OCI-LY3 (cell line): ENCODE measurements around the gene AKR1C3.

Experiments used
- H2AFZ ChIP-seq: fragments of 200-600, 300-600 bp; shearing (Covaris generic); 2 replicates; pipeline ENCODE4 v1.6.0; 2014; ENCODE audit warnings: antibody characterized with exemption, low read depth, low read length
- H3K27ac ChIP-seq: fragments of 200-600, 300-600 bp; sonication (generic); 2 replicates; pipeline ENCODE4 v1.5.1; 2014; ENCODE audit warnings: mild to moderate bottlenecking, low read length, moderate library complexity, mixed read lengths
- H3K27me3 ChIP-seq: fragments of 200-600, 300-600 bp; sonication (generic); 2 replicates; pipeline ENCODE4 v1.6.1; 2014; ENCODE audit warnings: low read depth, low read length, mixed read lengths
- H3K36me3 ChIP-seq: fragments of 200-600, 300-600 bp; sonication (generic); replicated peaks from 2 replicates; pipeline ENCODE3; 2014; ENCODE audit warnings: low read depth, low read length, mixed read lengths
- H3K4me1 ChIP-seq: fragments of 300-600, 200-600 bp; sonication (generic); 2 replicates; pipeline ENCODE4 v1.6.1; 2014; ENCODE audit warnings: low read length, mixed read lengths
- H3K4me2 ChIP-seq: fragments of 200-600, 300-600 bp; sonication (generic); 2 replicates; pipeline ENCODE4 v1.6.1; 2014; ENCODE audit warnings: low read length, mixed read lengths
- H3K4me3 ChIP-seq: fragments of 300-600, 200-600 bp; sonication (generic); 2 replicates; pipeline ENCODE4 v1.5.1; 2014; ENCODE audit warnings: antibody characterized with exemption, mild to moderate bottlenecking, low read length, moderate library complexity
- H3K79me2 ChIP-seq: fragments of 300-600, 200-600 bp; shearing (Covaris generic); 2 replicates; pipeline ENCODE4 v1.6.1; 2014; ENCODE audit warnings: mild to moderate bottlenecking, low read length, mixed read lengths
- H3K9ac ChIP-seq: fragments of 300-600, 200-600 bp; shearing (Covaris generic); 2 replicates; pipeline ENCODE4 v1.6.0; 2014; ENCODE audit warnings: mild to moderate bottlenecking, low read length, moderate library complexity
- H3K9me3 ChIP-seq: fragments of 200-600, 300-600 bp; shearing (Covaris generic); 2 replicates; pipeline ENCODE4 v1.6.1; 2014; ENCODE audit warnings: low read length, mixed read lengths; ENCODE audit not compliant: insufficient read depth
- H4K20me1 ChIP-seq: fragments of 200-600, 300-600 bp; sonication (generic); 2 replicates; pipeline ENCODE4 v1.6.1; 2016; ENCODE audit warnings: low read length, mixed read lengths; ENCODE audit not compliant: insufficient read depth
- EZH2phosphoT487 ChIP-seq: fragments of 200-600 bp; shearing (Covaris generic); IDR thresholded peaks from 2 replicates; pipeline ENCODE4 v1.6.1; 2018; ENCODE audit warnings: antibody characterized with exemption, mixed run types, low read depth
- TF ChIP-seq, protein P1 (sequence below): fragments of 200-600, 300-600 bp; sonication (generic); IDR thresholded peaks from 2 replicates; pipeline ENCODE4 v1.5.1; 2014; ENCODE audit warnings: antibody characterized with exemption, low read length, low read depth

Gene AKR1C3

DNA sequence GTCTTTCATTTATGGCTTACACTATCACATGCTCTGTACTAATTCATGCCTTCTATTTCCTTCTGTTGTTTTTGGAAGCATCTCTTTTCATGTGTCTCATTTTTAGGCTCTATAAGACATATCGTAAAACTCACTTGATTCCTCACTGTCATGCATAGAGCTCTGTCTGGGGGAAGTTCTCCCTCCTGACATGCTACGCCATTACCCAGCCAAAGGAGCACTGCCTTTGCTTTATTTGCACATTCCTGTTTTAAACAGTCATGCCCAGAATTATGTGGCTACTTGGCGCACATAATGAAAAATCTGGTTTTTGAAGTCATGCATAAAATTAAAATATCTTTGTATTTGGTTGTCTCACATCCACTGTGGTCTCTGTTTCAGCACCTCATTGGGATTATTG lies 17.6 kb upstream of the AKR1C3 start:
- Histone ChIP-seq H3K4me2 (no peak overlapping the region), H2AFZ (no peak overlapping the region), H3K9ac (no peak overlapping the region), H3K27ac (no peak overlapping the region), H3K36me3 (no peaks in the 10 kb centered on the region), H3K9me3 (no peaks in the 10 kb centered on the region), H3K79me2 (no peaks in the 10 kb centered on the region), H4K20me1 (no peaks in the 10 kb centered on the region), H3K4me1 (peaks cover 8% of the 10 kb centered on the region), H3K27me3 (no peaks in the 10 kb centered on the region), H3K4me3 (no peak overlapping the region)
- TF ChIP-seq, protein P1, sequence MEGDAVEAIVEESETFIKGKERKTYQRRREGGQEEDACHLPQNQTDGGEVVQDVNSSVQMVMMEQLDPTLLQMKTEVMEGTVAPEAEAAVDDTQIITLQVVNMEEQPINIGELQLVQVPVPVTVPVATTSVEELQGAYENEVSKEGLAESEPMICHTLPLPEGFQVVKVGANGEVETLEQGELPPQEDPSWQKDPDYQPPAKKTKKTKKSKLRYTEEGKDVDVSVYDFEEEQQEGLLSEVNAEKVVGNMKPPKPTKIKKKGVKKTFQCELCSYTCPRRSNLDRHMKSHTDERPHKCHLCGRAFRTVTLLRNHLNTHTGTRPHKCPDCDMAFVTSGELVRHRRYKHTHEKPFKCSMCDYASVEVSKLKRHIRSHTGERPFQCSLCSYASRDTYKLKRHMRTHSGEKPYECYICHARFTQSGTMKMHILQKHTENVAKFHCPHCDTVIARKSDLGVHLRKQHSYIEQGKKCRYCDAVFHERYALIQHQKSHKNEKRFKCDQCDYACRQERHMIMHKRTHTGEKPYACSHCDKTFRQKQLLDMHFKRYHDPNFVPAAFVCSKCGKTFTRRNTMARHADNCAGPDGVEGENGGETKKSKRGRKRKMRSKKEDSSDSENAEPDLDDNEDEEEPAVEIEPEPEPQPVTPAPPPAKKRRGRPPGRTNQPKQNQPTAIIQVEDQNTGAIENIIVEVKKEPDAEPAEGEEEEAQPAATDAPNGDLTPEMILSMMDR, result no peak
- TF ChIP-seq EZH2phosphoT487, result no peak

DNA sequence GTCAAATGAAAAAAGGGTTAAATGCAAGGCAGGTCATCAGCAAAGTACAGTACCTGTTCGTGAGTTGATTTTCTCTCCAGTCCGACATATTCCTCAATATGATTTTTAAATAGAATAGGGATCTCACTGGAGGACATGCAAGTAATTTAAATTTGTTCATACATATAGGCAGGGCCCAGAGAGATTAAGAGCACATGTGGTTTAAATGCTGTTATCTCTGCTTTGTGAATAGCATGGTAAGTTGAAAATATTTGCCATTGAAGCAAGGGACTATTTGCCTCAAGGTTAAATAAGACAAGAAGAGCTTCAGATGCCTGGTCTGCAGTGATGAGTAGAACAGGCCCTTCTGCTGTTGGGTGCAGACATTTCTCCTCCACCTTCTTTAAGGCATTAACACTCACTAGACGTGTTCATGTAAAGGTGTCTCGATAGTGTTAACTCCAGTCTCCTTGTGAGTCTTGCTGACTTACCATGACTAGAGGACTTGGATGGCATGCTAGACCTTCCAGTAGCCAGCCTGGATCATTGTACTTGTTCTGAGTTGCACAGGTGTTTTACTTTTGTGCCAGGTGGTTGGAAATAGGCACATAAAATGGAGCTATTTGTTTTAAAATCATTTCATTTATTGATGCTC lies 15.6 kb upstream of the AKR1C3 start:
- H3K4me3 ChIP-seq, result no peak overlapping the region
- no peak overlapping the region for H3K9ac ChIP-seq
- no peak overlapping the region for H2AFZ ChIP-seq
- no peaks in the 10 kb centered on the region for H3K36me3 ChIP-seq
- H3K4me2 ChIP-seq, result no peak overlapping the region
- H3K9me3 ChIP-seq, result no peaks in the 10 kb centered on the region
- H4K20me1 ChIP-seq, result no peaks in the 10 kb centered on the region
- no peaks in the 10 kb centered on the region for H3K27me3 ChIP-seq
- no peak overlapping the region for H3K27ac ChIP-seq
- H3K4me1 ChIP-seq, result peaks cover 8% of the 10 kb centered on the region
- H3K79me2 ChIP-seq, result no peaks in the 10 kb centered on the region
- TF ChIP-seq, protein P1, result no peak
- no peak for TF ChIP-seq EZH2phosphoT487

DNA sequence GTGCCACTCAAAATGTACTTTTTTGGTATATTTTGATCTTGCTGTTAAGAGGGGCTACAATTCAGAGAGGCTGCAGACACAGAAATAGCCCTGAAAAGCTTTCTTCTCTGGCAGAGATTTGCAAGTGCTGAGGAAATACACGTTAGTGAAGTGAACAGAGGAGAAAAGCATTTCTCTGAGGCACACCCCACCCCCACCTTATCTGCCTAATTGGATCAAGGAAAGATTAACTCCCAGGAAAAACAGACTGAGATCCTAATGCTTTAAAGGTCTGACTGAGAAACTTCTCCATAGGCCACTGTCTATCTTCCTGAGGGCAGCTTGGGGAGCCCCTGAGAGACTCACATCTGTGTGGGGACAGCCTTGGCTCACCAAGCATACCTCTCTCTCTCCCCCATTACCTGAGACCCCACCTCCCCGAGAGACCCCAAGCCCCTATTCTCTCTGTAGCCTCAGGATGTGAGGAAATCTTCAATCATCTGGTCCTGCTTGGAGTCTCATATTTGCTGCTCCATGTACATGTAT lies 14.8 kb upstream of the AKR1C3 start:
- TF ChIP-seq, protein P1, result no peak
- TF ChIP-seq EZH2phosphoT487, result no peak
- H2AFZ ChIP-seq, result no peak overlapping the region
- no peaks in the 10 kb centered on the region for H4K20me1 ChIP-seq
- no peaks in the 10 kb centered on the region for H3K79me2 ChIP-seq
- no peak overlapping the region for H3K4me3 ChIP-seq
- no peak overlapping the region for H3K27ac ChIP-seq
- H3K4me2 ChIP-seq, result no peak overlapping the region
- no peaks in the 10 kb centered on the region for H3K27me3 ChIP-seq
- no peaks in the 10 kb centered on the region for H3K9me3 ChIP-seq
- H3K36me3 ChIP-seq, result no peaks in the 10 kb centered on the region
- H3K9ac ChIP-seq, result no peak overlapping the region
- H3K4me1 ChIP-seq, result peaks cover 8% of the 10 kb centered on the region

DNA sequence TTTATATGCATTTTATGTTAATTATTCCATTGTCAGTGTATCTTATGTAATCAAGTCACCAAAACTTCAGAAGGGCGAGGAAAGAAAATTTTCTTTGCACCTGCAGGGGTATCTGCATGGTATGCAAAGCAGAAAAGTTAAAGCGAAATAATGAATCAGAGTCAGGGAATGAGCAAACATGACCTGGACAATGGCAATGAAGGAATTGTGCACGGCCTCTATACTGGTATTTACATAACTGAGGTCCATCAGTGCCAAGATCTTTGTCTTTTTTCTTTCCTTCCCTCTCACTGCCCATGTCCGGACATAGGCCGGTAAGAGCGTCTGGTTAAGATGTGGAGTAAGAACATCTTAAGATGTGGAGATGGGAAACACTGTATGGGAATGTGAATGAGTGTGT lies 14.4 kb upstream of the AKR1C3 start:
- Histone ChIP-seq H4K20me1 (no peaks in the 10 kb centered on the region), H3K4me1 (peaks cover 8% of the 10 kb centered on the region), H3K27ac (no peak overlapping the region), H3K9me3 (no peaks in the 10 kb centered on the region), H3K36me3 (no peaks in the 10 kb centered on the region), H2AFZ (no peak overlapping the region), H3K9ac (no peak overlapping the region), H3K4me2 (no peak overlapping the region), H3K27me3 (no peaks in the 10 kb centered on the region), H3K79me2 (no peaks in the 10 kb centered on the region), H3K4me3 (no peak overlapping the region)
- TF ChIP-seq, protein P1, result no peak
- TF ChIP-seq EZH2phosphoT487, result no peak
